ENCODE data around the gene CPPED1.

Gene CPPED1

GRCh38 chr16:12786081-12786480 is 17.6 kb downstream of the CPPED1 start:
- ChIA-PET CTCF (no interaction called here), POLR2A (no interaction called here)
- TF ChIP-seq, protein P1, sequence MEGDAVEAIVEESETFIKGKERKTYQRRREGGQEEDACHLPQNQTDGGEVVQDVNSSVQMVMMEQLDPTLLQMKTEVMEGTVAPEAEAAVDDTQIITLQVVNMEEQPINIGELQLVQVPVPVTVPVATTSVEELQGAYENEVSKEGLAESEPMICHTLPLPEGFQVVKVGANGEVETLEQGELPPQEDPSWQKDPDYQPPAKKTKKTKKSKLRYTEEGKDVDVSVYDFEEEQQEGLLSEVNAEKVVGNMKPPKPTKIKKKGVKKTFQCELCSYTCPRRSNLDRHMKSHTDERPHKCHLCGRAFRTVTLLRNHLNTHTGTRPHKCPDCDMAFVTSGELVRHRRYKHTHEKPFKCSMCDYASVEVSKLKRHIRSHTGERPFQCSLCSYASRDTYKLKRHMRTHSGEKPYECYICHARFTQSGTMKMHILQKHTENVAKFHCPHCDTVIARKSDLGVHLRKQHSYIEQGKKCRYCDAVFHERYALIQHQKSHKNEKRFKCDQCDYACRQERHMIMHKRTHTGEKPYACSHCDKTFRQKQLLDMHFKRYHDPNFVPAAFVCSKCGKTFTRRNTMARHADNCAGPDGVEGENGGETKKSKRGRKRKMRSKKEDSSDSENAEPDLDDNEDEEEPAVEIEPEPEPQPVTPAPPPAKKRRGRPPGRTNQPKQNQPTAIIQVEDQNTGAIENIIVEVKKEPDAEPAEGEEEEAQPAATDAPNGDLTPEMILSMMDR (IDR thresholded peaks at IDR 0.05; ENCODE audit: insufficient read depth, low read length, missing control alignments): no peak
- no peak overlapping the region for H3K4me3 ChIP-seq (ENCODE audit: low read depth, low read length)
- DNase-seq (ENCODE audit: low read depth, low spot score): no peak

DNA sequence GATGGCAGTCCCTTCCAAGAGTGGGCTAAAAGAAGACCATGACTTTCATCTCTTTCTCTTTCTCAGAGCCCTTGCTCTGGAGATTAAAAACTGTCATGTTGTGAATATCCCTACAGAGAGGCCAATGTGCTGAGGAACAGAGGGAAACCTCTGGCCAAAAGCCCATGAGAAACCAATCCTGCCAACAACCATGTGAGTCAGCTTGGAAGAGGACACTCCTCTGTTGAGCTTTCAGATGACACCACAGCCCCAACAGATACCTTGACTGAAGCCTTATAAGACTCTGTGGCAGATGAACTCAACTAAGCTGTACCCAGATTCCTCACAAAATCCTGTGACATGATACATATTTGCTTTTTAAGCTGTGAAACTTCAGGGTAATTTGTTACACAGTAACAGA is 19.6 kb downstream of the CPPED1 start:
- DNase-seq (ENCODE audit: low read depth, low spot score): no peak
- POLR2A ChIA-PET: no interaction called here
- TF ChIP-seq, protein P1 (IDR thresholded peaks at IDR 0.05; ENCODE audit: insufficient read depth, low read length, missing control alignments): no peak
- CTCF ChIA-PET: interaction anchor here (1.1 kb wide), 1 partner anchor 11 kb away, joined by 3 read pairs; no protein-coding TSS in a partner anchor
- H3K4me3 ChIP-seq (ENCODE audit: low read depth, low read length): no peak overlapping the region

GRCh38 chr16:12781777-12782176 is 21.9 kb downstream of the CPPED1 start:
- TF ChIP-seq, protein P1 (IDR thresholded peaks at IDR 0.05; ENCODE audit: insufficient read depth, low read length, missing control alignments): no peak
- CTCF ChIA-PET: no interaction called here
- POLR2A ChIA-PET: no interaction called here
- DNase-seq (ENCODE audit: low read depth, low spot score): no peak
- no peak overlapping the region for H3K4me3 ChIP-seq (ENCODE audit: low read depth, low read length)

DNA sequence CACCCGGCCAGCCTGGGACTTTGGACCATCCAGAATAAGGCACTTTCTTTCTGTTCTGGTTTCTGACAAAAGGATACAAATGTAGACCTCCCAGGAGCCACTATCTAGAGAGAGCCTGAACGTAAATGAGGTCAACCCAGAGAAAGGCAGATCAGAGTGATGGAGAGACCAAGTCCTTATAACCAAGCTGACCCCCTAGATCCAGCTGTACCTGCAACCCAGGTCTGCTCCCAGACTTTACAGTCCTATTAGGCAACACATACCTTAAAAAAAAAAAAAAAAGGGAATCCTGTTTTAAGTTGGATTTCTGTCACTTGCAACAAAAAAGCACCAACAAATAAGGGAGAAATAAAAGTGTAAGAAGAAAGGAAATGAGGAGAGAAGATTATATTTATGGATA is 23.2 kb downstream of the CPPED1 start:
- CTCF ChIA-PET: no interaction called here
- TF ChIP-seq, protein P1 (IDR thresholded peaks at IDR 0.05; ENCODE audit: insufficient read depth, low read length, missing control alignments): no peak
- no peak for DNase-seq (ENCODE audit: low read depth, low spot score)
- no peak overlapping the region for H3K4me3 ChIP-seq (ENCODE audit: low read depth, low read length)
- POLR2A ChIA-PET: interaction anchor here (0.6 kb wide), 1 partner anchor 1529 kb away, joined by 3 read pairs; no protein-coding TSS in a partner anchor

DNA sequence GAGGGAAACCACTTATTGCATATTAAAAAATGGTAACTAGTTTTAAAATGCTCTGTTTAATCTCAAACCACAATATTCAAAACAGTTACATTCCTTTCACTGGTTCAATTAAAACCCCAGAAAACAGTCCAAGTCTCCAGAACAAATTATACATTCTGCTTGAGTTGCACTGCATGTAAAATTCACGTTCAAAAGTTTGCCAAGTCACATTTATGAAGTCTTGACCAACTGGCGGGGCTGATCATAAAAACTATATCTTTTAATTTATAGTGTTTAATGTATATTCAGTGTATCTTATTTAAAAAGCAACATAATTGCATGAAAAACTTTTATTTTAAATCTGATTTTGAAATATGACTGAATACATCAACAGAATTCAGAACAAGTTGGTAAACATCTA is 25.0 kb downstream of the CPPED1 start:
- no peak overlapping the region for H3K4me3 ChIP-seq (ENCODE audit: low read depth, low read length)
- TF ChIP-seq, protein P1 (IDR thresholded peaks at IDR 0.05; ENCODE audit: insufficient read depth, low read length, missing control alignments): no peak
- DNase-seq (ENCODE audit: low read depth, low spot score): no peak
- ChIA-PET POLR2A (no interaction called here), CTCF (no interaction called here)

- ChIA-PET POLR2A (no interaction called here), CTCF (no interaction called here)
- no peak for DNase-seq (ENCODE audit: low read depth, low spot score)
- no peak overlapping the region for H3K4me3 ChIP-seq (ENCODE audit: low read depth, low read length)
- TF ChIP-seq, protein P1 (IDR thresholded peaks at IDR 0.05; ENCODE audit: insufficient read depth, low read length, missing control alignments): no peak
These were observed 27.9 kb downstream of the CPPED1 start for GRCh38 chr16:12775656-12776236.

All from AG04449 (cell line).